Skeletal muscle satellite cell (primary cell): ENCODE results near the gene ARL4C.

Experiments
- H3K27me3 ChIP-seq: 2 replicates; pipeline ENCODE4 v1.7.0; 2013; ENCODE audit warnings: low read length; ENCODE audit not compliant: control insufficient read depth, insufficient read depth
- H3K36me3 ChIP-seq: 2 replicates; pipeline ENCODE4 v1.7.0; 2013; ENCODE audit warnings: mild to moderate bottlenecking, control low read depth, low read length; ENCODE audit not compliant: insufficient read depth
- H3K4me1 ChIP-seq: 2 replicates; pipeline ENCODE4 v1.7.0; 2013; ENCODE audit warnings: low read length; ENCODE audit not compliant: control insufficient read depth, insufficient read depth
- H3K4me2 ChIP-seq: 2 replicates; pipeline ENCODE4 v1.7.0; 2013; ENCODE audit warnings: mild to moderate bottlenecking, low read length
- H3K4me3 ChIP-seq: 2 replicates; pipeline ENCODE4 v1.7.0; 2013; ENCODE audit warnings: low read length
- H3K9ac ChIP-seq: 2 replicates; pipeline ENCODE4 v1.7.0; 2013; ENCODE audit warnings: mild to moderate bottlenecking, low read depth, low read length, moderate library complexity
- H3K9me3 ChIP-seq: replicated peaks from 2 replicates; pipeline ENCODE4 v1.7.0; 2013; ENCODE audit warnings: mild to moderate bottlenecking, control low read depth, low read length

Gene ARL4C

DNA sequence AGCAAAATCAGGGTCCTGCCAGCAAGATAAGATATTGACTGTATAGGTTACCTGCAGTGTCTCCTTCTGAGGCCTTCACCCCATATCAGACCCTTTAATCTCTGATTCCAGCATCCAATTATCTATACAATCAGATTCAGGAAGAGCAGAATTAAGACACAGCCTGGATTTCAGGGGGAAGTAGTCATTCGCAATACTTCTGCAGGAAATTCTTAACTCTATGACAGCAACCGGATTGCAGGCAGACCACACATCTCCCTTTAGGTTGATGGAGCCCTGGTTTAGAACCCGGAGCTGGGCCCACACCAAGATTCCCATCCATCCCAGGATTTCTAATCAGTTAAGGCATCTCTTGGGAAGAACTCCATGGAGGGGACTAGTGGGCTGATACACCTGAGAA, 9.5 kb downstream of the ARL4C start:
- H3K9me3 ChIP-seq: no peaks in the 10 kb centered on the region
- no peak overlapping the region for H3K4me3 ChIP-seq
- no peaks in the 10 kb centered on the region for H3K36me3 ChIP-seq
- no peak overlapping the region for H3K9ac ChIP-seq
- H3K4me2 ChIP-seq: no peak overlapping the region
- no peaks in the 10 kb centered on the region for H3K4me1 ChIP-seq
- H3K27me3 ChIP-seq: no peaks in the 10 kb centered on the region

DNA sequence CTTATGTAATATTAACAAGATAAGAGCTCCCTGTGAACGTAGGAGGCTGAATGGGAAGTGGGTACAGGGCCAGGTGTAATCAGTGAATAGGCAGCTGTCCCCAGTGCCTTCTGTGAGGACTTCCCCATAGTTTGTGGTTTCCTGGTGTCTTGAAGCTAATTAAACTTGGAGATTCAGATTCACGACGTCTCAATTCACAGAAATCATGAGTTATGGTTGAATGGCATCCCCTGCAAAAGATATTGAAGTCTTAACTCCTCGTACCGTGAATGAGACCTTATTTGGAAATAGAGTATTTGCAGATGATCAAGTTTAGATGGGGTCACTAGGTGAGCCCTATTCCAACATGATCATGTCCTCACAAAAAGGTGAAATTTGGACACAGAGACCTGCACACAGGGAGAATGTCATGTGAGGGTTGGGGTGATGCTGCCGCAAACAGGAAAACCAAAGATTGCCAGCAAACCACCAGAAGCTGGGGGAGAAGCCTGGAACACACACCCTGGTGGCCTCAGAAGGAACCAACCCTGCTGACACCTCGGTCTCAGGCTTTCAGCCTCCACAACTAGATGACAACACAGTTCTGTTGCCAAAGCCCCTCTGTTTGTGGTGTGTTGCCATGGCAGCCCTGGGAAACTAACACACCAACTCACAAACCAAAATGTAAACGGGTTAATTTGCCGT, 13.2 kb downstream of the ARL4C start:
- Histone ChIP-seq H3K4me1 (no peaks in the 10 kb centered on the region), H3K27me3 (no peaks in the 10 kb centered on the region), H3K4me3 (no peak overlapping the region), H3K4me2 (no peak overlapping the region), H3K9ac (no peak overlapping the region), H3K36me3 (no peaks in the 10 kb centered on the region), H3K9me3 (no peaks in the 10 kb centered on the region)

DNA sequence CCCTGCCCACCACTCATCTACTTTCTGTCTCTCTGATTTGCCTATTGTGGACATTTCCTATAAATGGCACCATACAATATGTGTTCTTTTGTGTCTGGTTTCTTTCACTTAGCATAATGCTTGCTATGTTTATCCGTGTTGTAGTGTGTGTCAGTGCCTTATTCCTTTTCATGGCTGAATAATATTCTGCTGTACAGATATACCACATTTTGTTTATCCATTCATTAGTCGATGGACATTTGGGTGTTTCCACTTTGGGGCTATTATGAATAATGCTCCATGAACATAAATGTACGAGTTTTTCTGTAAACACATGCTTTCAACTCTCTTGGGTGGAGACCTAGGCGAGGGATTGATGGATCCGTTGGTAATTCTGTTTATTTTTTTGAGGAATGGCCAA, 15.6 kb downstream of the ARL4C start:
- Histone ChIP-seq H3K36me3 (no peaks in the 10 kb centered on the region), H3K4me3 (no peak overlapping the region), H3K9ac (no peak overlapping the region), H3K9me3 (no peaks in the 10 kb centered on the region), H3K27me3 (no peaks in the 10 kb centered on the region), H3K4me2 (no peak overlapping the region), H3K4me1 (no peaks in the 10 kb centered on the region)

DNA sequence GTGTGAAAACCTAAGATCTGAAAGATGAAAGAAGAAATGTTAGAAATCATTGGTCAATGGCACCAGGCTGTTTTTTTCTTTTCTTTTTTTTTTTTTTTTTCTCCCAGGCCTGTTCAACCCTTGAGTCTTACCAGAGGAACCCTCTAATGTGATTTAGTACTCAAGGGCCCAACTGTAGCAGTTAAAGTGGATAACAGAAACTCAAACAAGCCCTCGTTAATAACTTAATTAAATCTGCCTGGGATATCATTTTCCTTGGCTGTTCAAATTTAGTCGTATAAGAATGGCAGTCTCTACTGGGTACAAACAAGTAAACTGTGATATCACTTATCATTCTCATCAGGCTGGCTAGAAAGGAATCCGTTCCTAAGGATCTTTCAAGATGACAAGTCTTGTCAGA, 16.5 kb downstream of the ARL4C start:
- Histone ChIP-seq H3K36me3 (no peaks in the 10 kb centered on the region), H3K27me3 (no peaks in the 10 kb centered on the region), H3K9me3 (no peaks in the 10 kb centered on the region), H3K4me1 (no peaks in the 10 kb centered on the region), H3K4me2 (no peak overlapping the region), H3K9ac (no peak overlapping the region), H3K4me3 (no peak overlapping the region)

DNA sequence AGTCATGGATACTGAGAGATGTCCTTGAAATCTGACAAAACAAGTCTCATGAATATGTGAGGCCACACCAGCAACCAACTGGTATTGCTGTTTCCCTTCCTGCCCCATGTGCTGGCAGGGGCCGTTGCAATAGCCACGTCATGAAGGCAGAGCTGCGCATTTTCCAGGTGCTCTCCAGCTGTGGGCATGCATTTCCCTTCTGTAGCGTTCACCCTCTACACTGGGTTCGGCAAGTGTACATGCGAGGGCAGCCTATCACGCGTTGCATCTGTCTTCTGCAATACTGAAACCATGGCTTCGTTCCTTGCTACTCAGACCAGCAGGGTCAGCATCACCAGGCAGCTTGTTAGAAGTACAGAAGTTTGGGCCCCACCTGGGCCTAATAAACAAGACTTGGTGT, 17.4 kb downstream of the ARL4C start:
- H3K4me3 ChIP-seq: no peak overlapping the region
- H3K36me3 ChIP-seq: no peaks in the 10 kb centered on the region
- no peaks in the 10 kb centered on the region for H3K9me3 ChIP-seq
- no peak overlapping the region for H3K4me2 ChIP-seq
- H3K4me1 ChIP-seq: no peaks in the 10 kb centered on the region
- H3K27me3 ChIP-seq: no peaks in the 10 kb centered on the region
- no peak overlapping the region for H3K9ac ChIP-seq

DNA sequence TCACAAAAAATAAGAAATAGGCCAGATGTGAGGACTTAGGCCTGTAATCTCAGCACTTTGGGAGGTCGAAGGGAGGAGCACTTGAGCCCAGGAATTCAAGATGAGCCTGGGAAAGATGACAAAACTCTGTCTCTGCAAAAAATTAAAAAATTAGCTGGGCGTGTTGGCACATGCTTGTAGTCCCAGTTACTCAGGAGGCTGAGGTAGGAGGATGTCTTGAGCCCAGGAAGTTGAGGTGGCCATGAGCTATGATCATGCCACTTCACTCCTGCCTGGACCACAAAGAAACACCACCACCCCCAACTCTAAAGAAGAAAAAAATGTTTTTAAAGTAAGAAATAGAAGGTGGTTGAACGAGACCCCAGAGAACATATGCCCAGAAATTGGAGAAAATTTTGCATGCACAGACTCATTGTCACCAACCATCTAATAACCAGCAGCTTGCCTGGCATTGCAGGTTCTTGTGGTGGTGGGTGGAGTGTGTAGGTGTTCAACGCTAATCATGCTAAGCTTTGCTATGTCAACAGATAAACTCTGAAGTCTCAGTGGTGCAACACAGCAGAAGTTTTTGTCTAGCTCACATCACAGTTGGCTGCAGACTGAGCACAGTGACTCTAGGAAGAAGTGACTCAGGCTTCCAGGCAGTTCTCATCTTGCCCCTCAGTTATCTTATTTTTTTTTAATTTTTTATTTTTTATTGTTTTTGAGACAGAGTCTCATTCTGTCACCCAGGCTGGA, 18.6 kb downstream of the ARL4C start:
- Histone ChIP-seq H3K4me1 (no peaks in the 10 kb centered on the region), H3K9me3 (no peaks in the 10 kb centered on the region), H3K9ac (no peak overlapping the region), H3K36me3 (no peaks in the 10 kb centered on the region), H3K4me3 (no peak overlapping the region), H3K27me3 (no peaks in the 10 kb centered on the region), H3K4me2 (no peak overlapping the region)

DNA sequence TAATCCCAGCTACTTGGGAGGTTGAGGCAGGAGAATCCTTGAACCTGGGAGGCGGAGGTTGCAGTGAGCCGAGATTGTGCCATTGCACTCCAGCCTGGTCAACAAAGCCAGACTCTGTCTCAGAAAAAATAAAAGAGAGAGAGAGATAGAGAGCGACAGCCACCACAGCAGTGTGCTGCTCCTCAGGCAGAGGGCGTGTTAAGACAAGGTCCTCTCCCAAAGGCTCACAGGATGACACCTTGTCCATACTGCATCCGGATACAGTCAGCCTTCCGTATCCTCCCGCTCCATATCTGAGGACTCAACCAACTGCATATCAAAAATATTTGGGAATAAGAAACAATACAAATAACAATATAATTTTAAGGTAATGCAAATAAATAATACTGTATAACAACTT, 20.1 kb downstream of the ARL4C start:
- Histone ChIP-seq H3K4me1 (no peaks in the 10 kb centered on the region), H3K27me3 (no peaks in the 10 kb centered on the region), H3K9ac (no peak overlapping the region), H3K9me3 (no peaks in the 10 kb centered on the region), H3K36me3 (no peaks in the 10 kb centered on the region), H3K4me2 (no peak overlapping the region), H3K4me3 (no peak overlapping the region)

DNA sequence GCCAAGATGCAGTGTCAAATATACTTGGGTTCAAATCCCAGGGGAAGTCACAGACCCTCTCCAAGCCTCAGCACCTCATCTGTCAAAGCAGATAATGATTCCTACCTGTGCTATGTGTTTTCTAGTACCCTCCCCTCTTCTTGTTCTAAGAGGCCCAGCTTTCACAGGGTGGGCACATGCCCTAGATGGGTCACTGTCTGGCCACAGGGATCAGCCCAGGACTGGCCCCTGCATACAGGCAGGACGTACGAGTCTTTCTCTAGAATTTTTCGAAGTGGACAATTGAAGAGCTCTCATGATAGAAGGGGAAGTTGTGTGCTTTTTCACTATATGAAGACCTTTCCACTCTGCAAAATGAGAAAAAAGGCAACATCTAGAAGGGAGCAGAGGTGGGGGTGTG, 22.2 kb downstream of the ARL4C start:
- no peaks in the 10 kb centered on the region for H3K9me3 ChIP-seq
- no peaks in the 10 kb centered on the region for H3K36me3 ChIP-seq
- H3K4me2 ChIP-seq: no peak overlapping the region
- H3K27me3 ChIP-seq: no peaks in the 10 kb centered on the region
- H3K4me3 ChIP-seq: no peak overlapping the region
- no peak overlapping the region for H3K9ac ChIP-seq
- H3K4me1 ChIP-seq: no peaks in the 10 kb centered on the region

DNA sequence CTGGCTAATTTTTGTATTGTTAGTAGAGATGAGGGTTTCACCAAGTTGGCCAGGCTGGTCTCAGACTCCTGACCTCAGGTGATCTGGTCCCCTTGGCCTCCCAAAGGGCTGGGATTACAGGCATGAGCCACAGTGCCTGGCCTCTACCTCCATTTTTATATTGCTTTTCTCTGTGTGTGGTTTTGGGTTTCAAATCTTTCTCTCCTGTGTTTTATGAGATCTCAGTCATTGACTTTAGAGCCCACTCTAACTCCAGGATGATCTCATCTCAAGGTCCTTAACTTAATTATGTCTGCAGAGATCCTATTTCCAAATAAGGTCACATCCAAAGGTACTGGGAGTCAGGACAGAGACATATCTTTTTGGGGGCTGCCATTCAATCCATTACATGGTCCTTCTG, 24.7 kb downstream of the ARL4C start:
- H3K27me3 ChIP-seq: no peaks in the 10 kb centered on the region
- no peak overlapping the region for H3K4me3 ChIP-seq
- no peak overlapping the region for H3K4me2 ChIP-seq
- H3K36me3 ChIP-seq: no peaks in the 10 kb centered on the region
- H3K9ac ChIP-seq: no peak overlapping the region
- no peaks in the 10 kb centered on the region for H3K9me3 ChIP-seq
- H3K4me1 ChIP-seq: peaks cover 4% of the 10 kb centered on the region

DNA sequence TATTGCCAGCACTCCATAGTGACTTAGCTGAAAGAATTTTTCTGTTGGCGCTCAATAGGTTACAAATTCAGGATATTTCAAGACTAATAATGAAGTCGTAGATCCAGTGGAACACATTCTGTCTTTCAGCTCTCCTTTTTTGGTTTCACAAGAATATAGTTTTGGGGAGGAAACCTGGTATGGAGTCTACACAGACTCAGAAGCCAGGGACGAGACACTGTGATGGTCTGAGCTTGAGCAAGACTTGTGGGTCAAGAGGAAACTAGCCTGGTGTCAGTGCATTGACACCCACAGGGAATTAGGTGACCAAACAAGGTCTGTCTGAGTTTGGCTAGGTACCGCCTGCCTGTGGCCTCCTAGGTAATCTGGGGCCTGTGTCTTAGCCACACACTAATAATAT, 26.9 kb downstream of the ARL4C start:
- H3K9me3 ChIP-seq: no peaks in the 10 kb centered on the region
- peaks cover 4% of the 10 kb centered on the region for H3K4me1 ChIP-seq

DNA sequence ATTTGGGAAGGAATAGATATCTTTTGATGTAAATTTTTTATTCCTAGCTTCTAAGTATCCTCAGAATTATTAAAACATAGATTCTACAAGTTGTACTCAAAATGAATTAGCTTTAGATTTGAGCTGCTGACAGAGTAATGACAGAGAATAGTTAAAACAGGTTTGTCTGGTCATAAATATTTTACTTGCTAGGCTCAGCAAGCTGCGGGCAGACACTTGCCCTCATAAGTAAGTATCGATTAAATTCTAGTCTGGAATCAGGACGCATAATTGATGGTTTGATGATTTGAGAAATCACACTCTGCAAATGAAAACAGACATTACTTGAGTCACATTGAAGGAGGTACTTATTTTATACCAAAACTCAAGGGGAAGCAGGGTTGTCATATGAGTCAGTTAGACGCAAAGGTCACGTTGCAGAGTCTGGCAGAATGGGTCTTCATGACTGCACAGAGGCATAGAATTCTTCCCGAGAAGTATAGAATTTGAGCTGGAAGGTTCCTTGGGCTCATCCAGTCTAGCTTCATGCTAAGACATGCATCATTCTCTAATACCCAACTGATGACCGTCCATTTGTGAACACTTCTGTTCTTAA, 27.5 kb downstream of the ARL4C start:
- Histone ChIP-seq H3K27me3 (no peaks in the 10 kb centered on the region), H3K4me1 (peaks cover 4% of the 10 kb centered on the region), H3K36me3 (no peaks in the 10 kb centered on the region), H3K4me3 (no peak overlapping the region), H3K4me2 (no peak overlapping the region), H3K9me3 (no peaks in the 10 kb centered on the region), H3K9ac (no peak overlapping the region)

More for the DNA sequence above, 26.9 kb downstream of the ARL4C start:
- Histone ChIP-seq H3K36me3 (no peaks in the 10 kb centered on the region), H3K9ac (no peak overlapping the region), H3K4me3 (no peak overlapping the region), H3K27me3 (no peaks in the 10 kb centered on the region), H3K4me2 (no peak overlapping the region)

DNA sequence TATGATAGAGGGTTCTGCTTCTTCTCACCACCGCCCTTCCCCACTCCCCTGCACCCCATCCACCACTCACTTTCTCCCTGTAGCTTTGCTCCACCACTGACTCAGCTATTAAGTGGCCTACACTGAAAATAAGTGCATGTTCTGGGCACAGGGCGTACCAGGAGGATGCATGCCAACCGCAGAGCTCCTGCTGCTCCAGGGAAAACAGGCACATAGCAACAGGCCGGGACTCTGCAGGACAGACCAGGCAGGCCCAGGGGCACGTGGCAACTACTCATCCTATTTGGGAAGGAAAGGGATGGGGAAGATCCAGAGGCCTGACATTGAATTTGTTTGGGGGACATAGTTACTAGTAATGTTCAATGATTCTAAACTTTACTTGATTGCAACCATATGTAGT, 28.4 kb downstream of the ARL4C start:
- no peaks in the 10 kb centered on the region for H3K9me3 ChIP-seq
- H3K4me2 ChIP-seq: no peak overlapping the region
- H3K4me1 ChIP-seq: peaks cover 4% of the 10 kb centered on the region
- H3K36me3 ChIP-seq: no peaks in the 10 kb centered on the region
- no peaks in the 10 kb centered on the region for H3K27me3 ChIP-seq
- H3K9ac ChIP-seq: no peak overlapping the region
- no peak overlapping the region for H3K4me3 ChIP-seq
